Brain microvascular endothelial cell (primary cell): ENCODE results near the gene IQCH.
A peak's percentile ranks its signal among the peaks of the same experiment; 100 is the strongest.

Experiments
- DNase-seq: peaks from one replicate; pipeline ENCODE4 v3.0.0-alpha.2; 2020
- H3K27ac ChIP-seq: fragments of 250-450 bp; sonication (Bioruptor Pico); 2 replicates; pipeline ENCODE4 v1.5.1; 2020; ENCODE audit warnings: mild to moderate bottlenecking, moderate library complexity
- H3K27me3 ChIP-seq: fragments of 250-450 bp; sonication (Bioruptor Pico); replicated peaks from 2 replicates; pipeline ENCODE4 v1.5.1; 2020; ENCODE audit warnings: mild to moderate bottlenecking
- H3K36me3 ChIP-seq: fragments of 250-450 bp; sonication (Bioruptor Pico); replicated peaks from 2 replicates; pipeline ENCODE4 v1.5.1; 2020; ENCODE audit warnings: mild to moderate bottlenecking
- H3K4me3 ChIP-seq: 2 replicates; pipeline ENCODE4 v1.5.1; 2011; ENCODE audit warnings: low read depth, mild to moderate bottlenecking, control low read depth, low read length, moderate library complexity
- in situ Hi-C: cut with HindIII; loops from 2 replicates; pipeline ENCODE4 v1.10.0; 2017; ENCODE audit warnings: low sequenced_read_pairs, low pct_ligation_motif_present
- TF ChIP-seq, protein P1 (sequence below): IDR thresholded peaks from 2 replicates; pipeline ENCODE4 v1.5.1; 2011; ENCODE audit warnings: low read depth, mild to moderate bottlenecking, moderate library complexity, low read length, control low read depth, inconsistent platforms; ENCODE audit errors: missing control alignments

IQCH gene

DNA sequence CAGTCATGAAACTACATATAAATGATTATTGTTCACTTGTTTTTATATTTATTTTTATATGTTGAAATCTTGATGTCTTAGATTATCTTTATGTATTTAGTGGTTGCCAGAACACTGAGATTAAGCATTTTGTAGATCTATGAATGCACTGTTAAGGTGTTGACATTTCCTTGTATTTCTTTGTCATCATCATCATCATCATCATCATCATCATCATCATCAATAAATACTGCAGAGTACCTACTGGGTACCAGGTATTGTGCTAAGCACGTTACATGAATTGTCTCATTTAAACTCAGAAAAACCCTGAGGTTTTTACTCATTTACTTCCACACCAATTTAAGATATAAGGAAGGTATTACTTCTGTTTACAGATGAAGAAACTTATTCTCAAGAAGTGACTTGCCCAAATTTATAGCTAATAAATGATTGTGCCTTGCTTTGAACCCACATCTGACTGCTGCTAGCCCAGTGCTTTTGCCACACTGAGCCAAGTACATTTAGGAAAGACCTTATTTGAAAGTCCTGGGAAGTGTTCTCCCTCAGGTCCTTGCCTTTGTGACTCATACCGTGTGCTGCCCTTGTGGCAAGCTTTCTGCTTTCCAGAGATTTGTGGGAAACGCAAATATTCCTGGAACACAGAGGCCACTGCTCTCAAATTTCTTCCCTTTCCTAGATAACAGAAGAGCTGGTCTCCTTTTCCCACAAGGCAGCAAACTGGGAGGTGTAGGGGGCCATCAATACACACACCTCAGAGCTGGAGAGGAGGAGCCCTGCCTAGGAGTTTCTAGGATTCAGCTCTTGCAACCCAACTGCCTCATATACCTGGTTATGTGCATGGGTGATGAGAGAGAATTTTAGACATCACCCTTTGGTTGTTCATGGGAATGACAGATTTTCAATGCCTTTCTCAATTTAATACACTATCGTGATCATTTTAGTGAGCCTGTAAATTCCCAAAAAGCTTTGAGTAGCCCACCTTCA lies 150.9 kb downstream of the IQCH start:
- in situ Hi-C loops = no loop called here

DNA sequence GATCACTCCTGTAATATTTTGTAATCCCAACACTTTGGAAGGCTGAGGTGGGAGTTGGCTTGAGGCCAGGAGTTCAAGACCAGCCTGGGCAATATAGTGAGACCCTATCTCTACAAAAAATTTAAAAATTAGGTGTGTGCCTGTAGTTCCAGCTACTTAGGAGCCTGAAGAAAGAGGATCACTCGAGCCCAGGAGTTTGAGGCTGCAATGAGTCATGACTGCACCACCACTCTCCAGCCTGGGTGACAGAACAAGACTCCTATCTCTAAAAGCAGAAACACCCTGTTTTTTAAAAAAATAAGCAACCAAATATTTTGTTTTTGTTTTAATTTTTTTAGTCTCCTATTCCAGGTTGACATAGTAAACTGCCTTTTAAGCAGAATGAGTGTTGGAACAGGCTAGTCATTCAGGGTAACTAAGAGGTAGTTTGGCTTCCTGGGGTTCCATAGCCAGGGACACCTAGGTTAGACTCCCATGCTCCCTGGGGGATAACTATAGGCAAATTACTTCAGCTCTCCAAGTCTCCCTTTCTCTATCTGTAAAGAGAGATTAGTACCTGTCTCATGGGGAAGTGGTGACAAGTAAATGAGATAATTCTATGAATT lies 151.8 kb downstream of the IQCH start:
- Histone ChIP-seq H3K4me3 (no peak overlapping the region), H3K27me3 (no peaks in the 10 kb centered on the region), H3K36me3 (no peaks in the 10 kb centered on the region), H3K27ac (no peak overlapping the region)
- TF ChIP-seq, protein P1, sequence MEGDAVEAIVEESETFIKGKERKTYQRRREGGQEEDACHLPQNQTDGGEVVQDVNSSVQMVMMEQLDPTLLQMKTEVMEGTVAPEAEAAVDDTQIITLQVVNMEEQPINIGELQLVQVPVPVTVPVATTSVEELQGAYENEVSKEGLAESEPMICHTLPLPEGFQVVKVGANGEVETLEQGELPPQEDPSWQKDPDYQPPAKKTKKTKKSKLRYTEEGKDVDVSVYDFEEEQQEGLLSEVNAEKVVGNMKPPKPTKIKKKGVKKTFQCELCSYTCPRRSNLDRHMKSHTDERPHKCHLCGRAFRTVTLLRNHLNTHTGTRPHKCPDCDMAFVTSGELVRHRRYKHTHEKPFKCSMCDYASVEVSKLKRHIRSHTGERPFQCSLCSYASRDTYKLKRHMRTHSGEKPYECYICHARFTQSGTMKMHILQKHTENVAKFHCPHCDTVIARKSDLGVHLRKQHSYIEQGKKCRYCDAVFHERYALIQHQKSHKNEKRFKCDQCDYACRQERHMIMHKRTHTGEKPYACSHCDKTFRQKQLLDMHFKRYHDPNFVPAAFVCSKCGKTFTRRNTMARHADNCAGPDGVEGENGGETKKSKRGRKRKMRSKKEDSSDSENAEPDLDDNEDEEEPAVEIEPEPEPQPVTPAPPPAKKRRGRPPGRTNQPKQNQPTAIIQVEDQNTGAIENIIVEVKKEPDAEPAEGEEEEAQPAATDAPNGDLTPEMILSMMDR = no peak
- in situ Hi-C loops = no loop called here
- DNase-seq = peak; percentile 24

More for the DNA sequence above, 150.9 kb downstream of the IQCH start:
- DNase-seq = peak; percentile 49
- Histone ChIP-seq H3K4me3 (no peak overlapping the region), H3K36me3 (no peaks in the 10 kb centered on the region), H3K27me3 (no peaks in the 10 kb centered on the region), H3K27ac (no peak overlapping the region)
- TF ChIP-seq, protein P1 = no peak

DNA sequence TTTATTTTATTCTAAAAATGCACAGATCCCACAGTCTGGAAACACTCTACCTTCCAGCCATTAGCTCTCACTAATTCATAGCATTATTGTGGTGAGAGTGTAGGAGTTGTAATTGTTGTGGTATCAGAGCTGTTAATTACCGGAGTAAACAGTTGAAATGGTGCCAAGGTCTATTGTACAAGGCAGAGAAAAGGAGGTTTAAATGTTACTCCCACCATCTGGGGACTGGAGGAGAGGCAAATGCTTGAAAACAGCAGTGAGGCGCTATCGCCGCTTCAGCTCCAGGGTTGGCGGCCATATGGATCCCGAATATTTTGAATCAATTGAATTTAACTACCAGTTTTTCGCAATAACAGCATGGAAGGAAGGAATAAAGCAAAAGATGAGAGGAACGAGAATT lies 153.2 kb downstream of the IQCH start:
- TF ChIP-seq, protein P1 = no peak

DNA sequence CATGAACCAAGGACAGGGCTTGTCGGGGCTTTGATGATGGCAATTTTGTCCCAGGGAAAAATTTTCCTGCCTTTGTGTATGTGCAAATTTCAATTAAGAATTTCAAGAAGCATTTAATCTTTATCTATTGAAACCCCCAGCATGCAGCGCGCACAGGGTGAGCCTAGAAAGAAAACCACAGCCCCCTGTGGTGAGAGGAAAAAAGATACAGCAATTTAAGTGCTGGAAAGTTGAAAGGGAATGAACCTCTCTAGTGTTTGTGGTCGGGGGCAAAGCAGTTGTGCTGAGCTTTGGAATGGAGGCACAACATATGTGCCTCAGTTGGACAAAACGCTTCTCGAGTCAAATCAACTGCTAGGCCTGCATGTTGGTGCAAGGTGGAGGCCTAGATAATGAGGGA lies 154.6 kb downstream of the IQCH start:
- in situ Hi-C loops = no loop called here
- TF ChIP-seq, protein P1 = no peak
- no peak overlapping the region for H3K4me3 ChIP-seq
- DNase-seq = no peak
- H3K36me3 ChIP-seq = no peaks in the 10 kb centered on the region
- no peaks in the 10 kb centered on the region for H3K27me3 ChIP-seq
- H3K27ac ChIP-seq = no peak overlapping the region

More for the DNA sequence above, 153.2 kb downstream of the IQCH start:
- Histone ChIP-seq H3K27ac (no peak overlapping the region), H3K36me3 (no peaks in the 10 kb centered on the region), H3K27me3 (no peaks in the 10 kb centered on the region), H3K4me3 (no peak overlapping the region)
- DNase-seq = no peak
- in situ Hi-C loops = no loop called here

DNA sequence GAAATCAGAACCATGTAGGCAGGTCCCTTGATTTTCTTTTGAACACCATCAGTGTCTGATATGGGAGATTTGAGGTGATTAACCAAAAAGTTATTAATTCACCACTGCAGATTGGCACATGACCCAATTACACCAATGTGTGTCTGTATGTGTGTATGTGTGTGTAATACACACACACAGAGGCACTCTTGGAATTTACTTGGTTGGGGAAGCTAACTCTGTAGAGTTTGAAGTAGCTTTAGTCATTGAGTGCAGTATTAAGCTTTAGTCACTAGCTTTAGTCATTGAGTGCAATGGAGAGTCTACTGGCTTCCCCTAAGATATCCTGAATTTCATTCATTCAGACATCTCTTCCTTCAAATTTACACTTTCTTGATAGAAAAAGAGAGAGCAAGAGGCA lies 156.9 kb downstream of the IQCH start:
- Histone ChIP-seq H3K4me3 (no peak overlapping the region), H3K27me3 (no peaks in the 10 kb centered on the region), H3K36me3 (no peaks in the 10 kb centered on the region), H3K27ac (no peak overlapping the region)
- TF ChIP-seq, protein P1 = no peak
- DNase-seq = no peak
- in situ Hi-C loops = no loop called here
